GM12873 (cell line): Measurements from ENCODE around the gene CPD.

Experiments
- TF ChIP-seq, protein P1 (sequence below): IDR thresholded peaks from 2 replicates; pipeline ENCODE4 v1.5.1; 2012; ENCODE audit warnings: low read depth, mild to moderate bottlenecking, moderate library complexity, low read length, control low read depth; ENCODE audit not compliant: insufficient read depth; ENCODE audit errors: missing control alignments

CPD gene

DNA sequence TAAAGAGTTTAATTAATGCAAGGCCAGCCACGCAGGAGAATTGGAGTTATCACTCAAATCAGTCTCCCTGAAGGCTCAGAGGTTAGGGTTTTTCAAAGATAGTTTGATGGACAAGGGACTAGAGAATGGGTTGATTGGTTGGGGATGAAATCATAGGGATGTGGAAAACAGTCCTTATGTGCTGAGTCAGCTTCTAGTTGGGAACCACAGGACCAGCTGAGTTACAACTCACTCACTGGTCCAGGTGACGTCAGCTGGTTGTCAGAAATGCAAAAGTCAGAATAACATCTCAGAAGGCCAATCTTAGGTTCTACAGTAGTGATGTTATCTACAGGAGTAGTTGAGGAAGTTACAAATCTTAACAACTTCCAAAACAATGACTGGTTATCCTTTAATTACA is 47.6 kb downstream of the CPD start:
- TF ChIP-seq, protein P1, sequence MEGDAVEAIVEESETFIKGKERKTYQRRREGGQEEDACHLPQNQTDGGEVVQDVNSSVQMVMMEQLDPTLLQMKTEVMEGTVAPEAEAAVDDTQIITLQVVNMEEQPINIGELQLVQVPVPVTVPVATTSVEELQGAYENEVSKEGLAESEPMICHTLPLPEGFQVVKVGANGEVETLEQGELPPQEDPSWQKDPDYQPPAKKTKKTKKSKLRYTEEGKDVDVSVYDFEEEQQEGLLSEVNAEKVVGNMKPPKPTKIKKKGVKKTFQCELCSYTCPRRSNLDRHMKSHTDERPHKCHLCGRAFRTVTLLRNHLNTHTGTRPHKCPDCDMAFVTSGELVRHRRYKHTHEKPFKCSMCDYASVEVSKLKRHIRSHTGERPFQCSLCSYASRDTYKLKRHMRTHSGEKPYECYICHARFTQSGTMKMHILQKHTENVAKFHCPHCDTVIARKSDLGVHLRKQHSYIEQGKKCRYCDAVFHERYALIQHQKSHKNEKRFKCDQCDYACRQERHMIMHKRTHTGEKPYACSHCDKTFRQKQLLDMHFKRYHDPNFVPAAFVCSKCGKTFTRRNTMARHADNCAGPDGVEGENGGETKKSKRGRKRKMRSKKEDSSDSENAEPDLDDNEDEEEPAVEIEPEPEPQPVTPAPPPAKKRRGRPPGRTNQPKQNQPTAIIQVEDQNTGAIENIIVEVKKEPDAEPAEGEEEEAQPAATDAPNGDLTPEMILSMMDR: no peak

DNA sequence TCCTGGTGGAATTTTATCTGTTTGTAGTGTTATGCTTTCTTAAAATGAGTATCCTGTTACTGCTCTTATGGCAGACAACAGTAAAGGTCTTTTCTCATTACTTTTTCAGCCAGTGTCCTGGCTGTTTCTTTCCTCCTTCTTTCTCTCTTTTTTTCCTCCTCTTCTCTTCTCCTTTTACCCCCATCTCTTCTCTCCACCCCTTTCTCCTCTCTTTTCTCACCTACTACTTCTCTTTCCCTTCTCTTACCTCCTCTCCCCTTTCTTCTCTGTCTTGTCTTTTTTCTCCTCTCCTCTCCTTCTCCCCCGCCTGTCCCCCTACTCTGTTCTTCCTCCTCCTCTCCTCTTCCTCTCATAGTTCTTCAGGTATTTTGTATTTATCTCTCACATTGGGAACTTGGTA is 48.9 kb downstream of the CPD start:
- TF ChIP-seq, protein P1: no peak

DNA sequence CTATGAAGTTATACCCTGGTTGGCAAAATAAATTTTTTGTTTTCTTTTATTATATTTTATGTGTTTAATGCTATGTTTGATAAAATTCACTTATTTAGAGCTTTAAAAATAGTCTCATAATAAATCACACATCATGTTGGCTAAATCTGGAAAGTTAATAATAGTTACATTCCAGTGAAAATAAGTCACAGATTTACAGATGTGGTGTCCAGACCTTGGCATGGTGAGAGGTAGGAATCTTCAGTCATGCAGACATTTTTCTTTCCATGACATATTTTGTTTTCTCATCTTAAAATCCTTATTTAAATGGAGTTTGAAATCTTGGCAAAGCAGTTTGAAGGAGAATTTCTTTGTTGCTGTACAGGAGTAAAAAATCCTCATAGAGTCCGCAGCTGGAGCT is 50.4 kb downstream of the CPD start:
- TF ChIP-seq, protein P1: no peak

DNA sequence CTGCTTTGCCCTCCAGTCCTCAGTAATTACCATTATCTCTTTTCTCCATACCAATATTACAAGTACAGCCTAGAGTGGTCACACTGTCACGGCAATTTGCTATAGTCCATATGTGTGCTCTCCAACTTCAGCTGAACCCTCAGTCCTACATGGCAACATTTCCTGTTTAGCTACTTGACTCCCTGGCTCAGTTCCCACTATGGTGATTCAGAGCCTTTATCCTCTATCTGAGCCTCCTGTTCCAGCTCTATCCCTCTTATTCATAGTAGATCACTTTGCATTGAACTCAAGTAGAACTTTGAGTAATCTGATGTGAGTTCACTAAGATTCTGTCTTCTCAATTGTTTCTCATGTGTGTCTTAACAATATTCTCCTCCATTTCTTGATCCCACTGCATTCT is 54.8 kb downstream of the CPD start:
- TF ChIP-seq, protein P1: no peak

DNA sequence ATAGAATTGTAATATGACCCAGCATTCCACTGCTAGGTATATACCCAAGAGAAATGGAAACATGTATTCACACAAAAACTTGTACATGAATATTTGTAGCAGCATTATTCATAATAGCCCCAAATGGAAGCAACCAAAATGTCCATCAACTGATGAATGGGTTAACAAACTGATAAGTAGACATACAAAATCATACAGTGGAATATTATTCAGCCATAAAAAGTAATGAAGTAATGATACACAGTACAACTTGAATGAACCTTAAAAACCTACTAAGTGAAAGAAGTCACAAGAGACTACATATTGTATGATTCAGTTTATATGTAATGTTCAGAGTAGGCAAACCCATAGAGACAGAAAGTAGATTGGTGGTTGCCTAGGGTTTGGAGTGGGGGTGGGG is 58.0 kb downstream of the CPD start:
- TF ChIP-seq, protein P1: no peak

DNA sequence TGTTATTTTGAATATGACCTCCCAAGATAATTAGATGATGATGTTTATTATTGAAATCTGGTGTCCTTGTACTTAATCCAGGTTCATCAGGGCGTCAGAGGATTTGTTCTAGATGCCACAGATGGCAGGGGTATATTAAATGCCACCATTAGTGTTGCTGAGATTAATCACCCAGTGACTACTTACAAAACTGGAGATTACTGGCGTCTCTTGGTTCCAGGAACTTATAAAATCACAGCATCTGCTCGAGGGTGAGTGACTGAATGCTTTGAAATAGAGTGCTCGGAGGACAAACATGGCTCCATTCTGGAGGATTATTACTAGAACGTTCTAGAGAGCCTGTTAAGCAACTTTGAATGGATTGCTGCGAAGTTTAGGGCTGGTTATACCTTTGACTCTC is 65.0 kb downstream of the CPD start:
- TF ChIP-seq, protein P1: no peak

DNA sequence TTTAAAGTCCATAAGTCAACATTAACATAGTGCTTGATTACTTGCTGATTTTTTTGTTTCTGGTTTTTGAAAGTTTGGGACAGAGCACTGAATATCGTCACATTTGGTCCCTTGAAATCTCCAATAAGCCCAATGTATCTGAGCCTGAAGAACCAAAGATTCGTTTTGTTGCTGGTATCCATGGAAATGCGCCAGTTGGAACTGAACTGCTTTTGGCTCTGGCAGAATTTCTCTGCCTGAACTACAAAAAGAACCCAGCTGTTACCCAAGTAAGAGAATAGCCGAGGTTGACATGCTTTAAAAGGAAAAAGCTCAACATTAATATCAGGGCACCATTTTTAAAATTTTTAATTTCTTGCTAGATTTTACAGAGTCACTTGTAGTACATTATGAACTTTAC is 70.8 kb downstream of the CPD start:
- TF ChIP-seq, protein P1: no peak
